Astrocyte (in vitro differentiated cells and primary cell): ENCODE data around the gene PLCL1. TPM values are rescaled to one million over a fixed set of nuclear protein-coding genes. Genes with fewer than 3 reads are reported as not detected.
A peak's percentile ranks its signal among the peaks of the same experiment; 100 is the strongest.

Experiments
- DNase-seq: peaks from one replicate; pipeline ENCODE4 v3.0.0-alpha.2; 2010; ENCODE audit warnings: low read depth
- FAIRE-seq: peaks from 2 replicates; lab custom pipeline; 2011; peaks lifted over from hg19 to GRCh38; lab: Jason Lieb, UNC
- H2AFZ ChIP-seq: 2 replicates; pipeline ENCODE4 v1.6.0; 2012; ENCODE audit warnings: low read depth, low read length, inconsistent platforms
- H3K27ac ChIP-seq: 2 replicates; pipeline ENCODE4 v1.5.1; 2011; ENCODE audit warnings: low read depth, low read length, inconsistent platforms
- H3K27me3 ChIP-seq: 2 replicates; pipeline ENCODE4 v1.6.0; 2011; ENCODE audit warnings: low read length, inconsistent platforms; ENCODE audit not compliant: insufficient read depth
- H3K36me3 ChIP-seq: 2 replicates; pipeline ENCODE4 v1.5.1; 2011; ENCODE audit warnings: low read length, inconsistent platforms; ENCODE audit not compliant: insufficient read depth
- H3K4me1 ChIP-seq: 2 replicates; pipeline ENCODE4 v1.5.1; 2011; ENCODE audit warnings: low read length, inconsistent platforms; ENCODE audit not compliant: insufficient read depth
- H3K4me2 ChIP-seq: 2 replicates; pipeline ENCODE4 v1.6.0; 2012; ENCODE audit warnings: low read length, inconsistent platforms
- H3K4me3 ChIP-seq: 2 replicates; pipeline ENCODE4 v1.5.1; 2011; ENCODE audit warnings: low read depth, mild to moderate bottlenecking, low read length, inconsistent platforms; ENCODE audit not compliant: insufficient read depth
- H3K79me2 ChIP-seq: 2 replicates; pipeline ENCODE4 v1.6.0; 2012; ENCODE audit warnings: mild to moderate bottlenecking, low read length, inconsistent platforms; ENCODE audit not compliant: insufficient read depth
- H3K9ac ChIP-seq: 2 replicates; pipeline ENCODE4 v1.6.0; 2012; ENCODE audit warnings: mild to moderate bottlenecking, low read length, inconsistent platforms
- H3K9me3 ChIP-seq: 2 replicates; pipeline ENCODE4 v1.5.1; 2012; ENCODE audit warnings: low read depth, mild to moderate bottlenecking, low read length, inconsistent platforms; ENCODE audit not compliant: insufficient read depth
- H4K20me1 ChIP-seq: 2 replicates; pipeline ENCODE4 v1.6.0; 2012; ENCODE audit warnings: low read length, inconsistent platforms; ENCODE audit not compliant: insufficient read depth
- H3K27ac Mint-ChIP-seq: one replicate; pipeline ENCODE4 v1.8.0; 2021; ENCODE audit warnings: mild to moderate bottlenecking, mixed read lengths; ENCODE audit not compliant: unreplicated experiment
- H3K27me3 Mint-ChIP-seq: one replicate; pipeline ENCODE4 v1.8.0; 2021; ENCODE audit warnings: low read depth, mixed read lengths; ENCODE audit not compliant: unreplicated experiment
- H3K36me3 Mint-ChIP-seq: one replicate; pipeline ENCODE4 v1.8.0; 2021; ENCODE audit warnings: low read depth, mixed read lengths; ENCODE audit not compliant: unreplicated experiment
- H3K4me1 Mint-ChIP-seq: one replicate; pipeline ENCODE4 v1.8.0; 2021; ENCODE audit warnings: low read depth, mixed read lengths; ENCODE audit not compliant: unreplicated experiment
- H3K4me3 Mint-ChIP-seq: one replicate; pipeline ENCODE4 v1.8.0; 2021; ENCODE audit warnings: mild to moderate bottlenecking, moderate library complexity, mixed read lengths; ENCODE audit not compliant: unreplicated experiment
- H3K9me3 Mint-ChIP-seq: one replicate; pipeline ENCODE4 v1.8.0; 2021; ENCODE audit warnings: mild to moderate bottlenecking, mixed read lengths; ENCODE audit not compliant: unreplicated experiment
- EZH2 ChIP-seq: IDR thresholded peaks from 2 replicates; pipeline ENCODE4 v1.6.1; 2012; ENCODE audit warnings: mild to moderate bottlenecking, low read length, inconsistent platforms; ENCODE audit not compliant: insufficient read depth
- total RNA-seq: library from RNA; stranded (reverse); gene quantifications from 2 replicates; pipeline ENCODE4 v1.2.1, GENCODE V29; 2021
- TF ChIP-seq, protein P1 (sequence below): IDR thresholded peaks from 2 replicates; pipeline ENCODE4 v1.5.1; 2011; ENCODE audit warnings: low read depth, mild to moderate bottlenecking, inconsistent platforms, low read length, moderate library complexity; ENCODE audit not compliant: insufficient read depth

Gene PLCL1
- total RNA-seq, 1 donor from 2014 or later, result 0.84 TPM

DNA sequence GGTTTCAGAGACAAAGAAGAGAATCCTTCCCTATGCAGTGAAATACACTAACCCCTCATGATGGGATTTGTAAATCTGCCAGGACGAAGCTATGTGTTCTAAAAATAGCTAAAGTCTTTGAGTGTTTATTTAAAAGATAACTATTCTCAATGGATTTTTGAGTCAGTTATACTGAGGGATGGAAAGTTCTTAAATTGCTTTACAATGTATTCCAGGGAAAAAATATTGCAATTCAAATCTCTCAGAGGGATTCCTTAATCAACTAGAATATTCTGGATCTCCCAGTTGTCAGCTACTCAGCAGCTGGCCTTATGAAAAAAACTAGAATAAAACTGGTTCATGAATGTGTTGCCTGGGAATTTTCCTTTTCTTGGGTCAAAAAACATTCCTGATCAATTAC lies 312.4 kb downstream of the PLCL1 start:
- H3K4me1 ChIP-seq, result no peaks in the 10 kb centered on the region
- no peak overlapping the region for H3K9ac ChIP-seq
- DNase-seq, result peak; percentile 22
- no peaks in the 10 kb centered on the region for H4K20me1 ChIP-seq
- Mint-ChIP-seq H3K36me3 (no peaks in the 10 kb centered on the region), H3K9me3 (peaks cover 1% of the 10 kb centered on the region), H3K4me1 (peaks cover 13% of the 10 kb centered on the region), H3K27ac (no peak overlapping the region), H3K27me3 (peaks cover 4% of the 10 kb centered on the region), H3K4me3 (no peak overlapping the region)
- H3K79me2 ChIP-seq, result no peaks in the 10 kb centered on the region
- H3K4me3 ChIP-seq, result no peak overlapping the region
- peak; percentile 23 for FAIRE-seq
- no peak overlapping the region for H3K27ac ChIP-seq
- TF ChIP-seq EZH2, result no peak
- TF ChIP-seq, protein P1, sequence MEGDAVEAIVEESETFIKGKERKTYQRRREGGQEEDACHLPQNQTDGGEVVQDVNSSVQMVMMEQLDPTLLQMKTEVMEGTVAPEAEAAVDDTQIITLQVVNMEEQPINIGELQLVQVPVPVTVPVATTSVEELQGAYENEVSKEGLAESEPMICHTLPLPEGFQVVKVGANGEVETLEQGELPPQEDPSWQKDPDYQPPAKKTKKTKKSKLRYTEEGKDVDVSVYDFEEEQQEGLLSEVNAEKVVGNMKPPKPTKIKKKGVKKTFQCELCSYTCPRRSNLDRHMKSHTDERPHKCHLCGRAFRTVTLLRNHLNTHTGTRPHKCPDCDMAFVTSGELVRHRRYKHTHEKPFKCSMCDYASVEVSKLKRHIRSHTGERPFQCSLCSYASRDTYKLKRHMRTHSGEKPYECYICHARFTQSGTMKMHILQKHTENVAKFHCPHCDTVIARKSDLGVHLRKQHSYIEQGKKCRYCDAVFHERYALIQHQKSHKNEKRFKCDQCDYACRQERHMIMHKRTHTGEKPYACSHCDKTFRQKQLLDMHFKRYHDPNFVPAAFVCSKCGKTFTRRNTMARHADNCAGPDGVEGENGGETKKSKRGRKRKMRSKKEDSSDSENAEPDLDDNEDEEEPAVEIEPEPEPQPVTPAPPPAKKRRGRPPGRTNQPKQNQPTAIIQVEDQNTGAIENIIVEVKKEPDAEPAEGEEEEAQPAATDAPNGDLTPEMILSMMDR, result no peak
- no peak overlapping the region for H2AFZ ChIP-seq
- no peaks in the 10 kb centered on the region for H3K36me3 ChIP-seq
- H3K27me3 ChIP-seq, result no peaks in the 10 kb centered on the region
- H3K4me2 ChIP-seq, result no peak overlapping the region
- no peaks in the 10 kb centered on the region for H3K9me3 ChIP-seq

DNA sequence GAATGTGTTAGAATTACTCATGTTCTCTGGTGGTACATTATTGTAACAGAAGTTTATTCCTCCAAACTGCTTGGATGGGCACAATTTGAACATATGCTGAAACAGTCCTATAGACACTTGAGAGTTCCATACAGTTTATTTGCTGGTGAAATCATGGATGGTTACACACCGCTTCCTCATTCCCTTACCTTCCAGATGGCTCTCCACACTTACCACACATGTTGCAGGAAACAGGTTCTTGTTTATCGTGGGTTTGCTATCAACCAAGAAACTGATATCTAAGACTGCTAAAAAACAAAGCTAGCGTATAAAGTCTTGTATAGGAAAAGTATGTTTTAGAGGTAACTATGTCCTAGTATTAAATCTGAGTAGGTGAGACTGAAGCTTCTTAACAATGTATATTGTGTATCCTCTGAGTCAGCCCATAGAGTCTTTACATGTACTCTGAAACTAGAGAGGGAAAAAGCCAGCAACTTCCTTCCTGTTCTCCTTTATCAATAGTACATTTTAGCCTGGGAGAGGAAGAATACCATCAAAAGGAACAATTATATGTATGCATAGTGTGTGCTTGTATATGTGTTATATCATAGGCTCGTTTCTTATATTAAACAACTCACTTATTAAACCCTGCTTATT lies 313.1 kb downstream of the PLCL1 start:
- H2AFZ ChIP-seq, result no peak overlapping the region
- no peaks in the 10 kb centered on the region for H3K4me1 ChIP-seq
- no peak overlapping the region for H3K27ac ChIP-seq
- no peaks in the 10 kb centered on the region for H3K79me2 ChIP-seq
- peaks cover 13% of the 10 kb centered on the region for H3K4me1 Mint-ChIP-seq
- DNase-seq, result no peak
- TF ChIP-seq, protein P1, result no peak
- TF ChIP-seq EZH2, result no peak
- H3K9ac ChIP-seq, result no peak overlapping the region
- no peaks in the 10 kb centered on the region for H3K36me3 ChIP-seq
- H3K27me3 ChIP-seq, result no peaks in the 10 kb centered on the region
- no peak overlapping the region for H3K4me2 ChIP-seq
- no peaks in the 10 kb centered on the region for H3K36me3 Mint-ChIP-seq
- H4K20me1 ChIP-seq, result no peaks in the 10 kb centered on the region
- H3K9me3 ChIP-seq, result no peaks in the 10 kb centered on the region
- no peak overlapping the region for H3K4me3 ChIP-seq
- H3K9me3 Mint-ChIP-seq, result peaks cover 1% of the 10 kb centered on the region
- H3K27ac Mint-ChIP-seq, result no peak overlapping the region
- no peak overlapping the region for H3K4me3 Mint-ChIP-seq
- H3K27me3 Mint-ChIP-seq, result peaks cover 6% of the 10 kb centered on the region
- FAIRE-seq, result no peak

DNA sequence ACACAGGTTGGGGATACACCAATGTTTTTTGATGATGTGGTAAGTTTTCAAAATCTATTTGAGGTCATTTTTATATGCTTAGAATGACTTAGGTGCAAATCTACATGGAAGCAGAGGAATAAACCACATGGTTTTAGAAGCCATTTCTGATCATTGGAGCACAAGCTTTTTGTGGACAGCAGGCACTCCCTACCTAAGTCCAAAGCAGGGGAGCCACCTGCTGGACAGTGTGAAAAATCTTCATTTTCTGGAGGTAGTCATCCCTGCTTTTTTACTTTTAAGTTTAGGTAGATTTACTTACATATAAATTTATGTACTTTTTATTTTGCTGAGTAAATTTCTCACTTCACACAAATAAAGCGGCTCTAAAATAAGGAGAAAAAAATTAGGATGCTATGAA lies 323.2 kb downstream of the PLCL1 start:
- peak; percentile 39 for DNase-seq
- peak; percentile 47 for FAIRE-seq
- Mint-ChIP-seq H3K4me3 (no peak overlapping the region), H3K9me3 (no peaks in the 10 kb centered on the region), H3K27me3 (peaks cover 23% of the 10 kb centered on the region), H3K36me3 (no peaks in the 10 kb centered on the region), H3K4me1 (no peaks in the 10 kb centered on the region), H3K27ac (no peak overlapping the region)
- Histone ChIP-seq H3K9ac (no peak overlapping the region), H3K9me3 (no peaks in the 10 kb centered on the region), H4K20me1 (no peaks in the 10 kb centered on the region), H3K4me3 (no peak overlapping the region), H3K4me2 (no peak overlapping the region), H3K79me2 (no peaks in the 10 kb centered on the region), H3K36me3 (no peaks in the 10 kb centered on the region), H3K27me3 (peaks cover 3% of the 10 kb centered on the region), H2AFZ (no peak overlapping the region), H3K4me1 (no peaks in the 10 kb centered on the region), H3K27ac (no peak overlapping the region)
- TF ChIP-seq, protein P1, result peak; percentile 65
- no peak for TF ChIP-seq EZH2
